Epidermal melanocyte (primary cell): Measurements from ENCODE around the gene CYP4B1.
"Not testable (repeated sequence)": the region's sequence is repeated elsewhere in the genome, so short reads cannot be mapped to it uniquely, and the experiment has no call there.

Experiments
- DNase-seq: peaks from one replicate; pipeline ENCODE4 v3.0.0; 2011; ENCODE audit warnings: low spot score; ENCODE audit not compliant: insufficient read length

Gene CYP4B1

DNA sequence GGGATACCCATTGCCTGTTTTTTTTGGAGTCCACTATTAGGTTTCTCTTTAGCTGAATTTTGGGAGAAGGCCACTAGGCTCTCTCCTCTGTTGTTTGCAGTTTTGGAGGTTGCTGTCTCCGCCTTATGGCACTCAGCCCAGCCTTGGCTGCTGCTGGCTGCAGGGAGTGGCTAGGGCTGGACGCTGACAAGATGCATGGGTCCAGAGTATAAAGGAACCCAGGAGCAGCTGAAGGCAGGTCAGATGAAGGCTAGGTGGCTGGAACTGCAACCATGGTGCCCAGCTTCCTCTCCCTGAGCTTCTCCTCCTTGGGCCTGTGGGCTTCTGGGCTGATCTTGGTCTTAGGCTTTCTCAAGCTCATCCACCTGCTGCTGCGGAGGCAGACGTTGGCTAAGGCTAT is at the start of gene CYP4B1:
CYP4B1 (plus strand) TSS at position 237 of the 400 bp plus-strand sequence; CDS start at position 273, 36 bp downstream.
- no peak for DNase-seq

DNA sequence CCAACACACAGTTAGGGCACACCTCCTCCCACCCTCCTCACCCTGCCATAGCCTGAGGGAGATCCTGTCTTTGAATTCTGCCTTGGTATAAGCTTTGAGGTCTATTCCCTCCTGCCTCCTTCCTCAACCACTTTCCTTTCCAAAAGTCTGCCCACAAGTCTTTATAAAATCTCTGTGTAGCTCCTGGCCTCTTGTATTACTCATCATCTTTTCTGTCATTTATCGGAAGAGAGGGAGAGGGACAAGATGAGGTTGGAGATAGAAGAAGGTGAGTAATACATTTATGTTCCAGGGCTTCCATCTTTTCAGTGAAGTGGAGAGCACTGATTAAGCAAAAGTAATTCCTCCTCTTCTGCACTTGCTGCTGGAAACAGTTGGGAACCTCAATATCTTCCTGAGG is 49.4 kb upstream of the CYP4B1 start:
- no peak for DNase-seq

DNA sequence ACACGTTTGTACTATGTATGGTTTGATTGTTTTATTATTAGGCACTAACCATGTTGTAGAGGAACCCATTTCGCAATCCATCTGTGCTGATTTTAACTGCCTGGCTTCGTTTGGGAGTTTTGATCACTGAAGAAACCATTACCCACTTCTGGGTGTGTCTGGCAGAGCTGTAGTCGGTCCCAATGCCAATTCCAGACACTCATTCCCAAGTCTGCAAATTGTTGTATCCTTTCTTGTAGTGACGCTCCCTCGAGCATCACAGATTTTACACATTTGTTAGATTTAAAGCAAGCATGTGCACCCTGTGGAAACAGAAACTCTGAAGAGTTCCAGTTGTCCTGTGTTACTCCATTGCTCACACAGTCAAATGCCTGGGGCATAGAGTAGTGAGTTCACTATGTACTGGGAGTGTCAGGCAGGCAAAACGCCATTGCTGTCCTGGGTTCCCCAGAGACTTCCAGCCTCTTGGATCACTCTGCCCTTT is 48.9 kb upstream of the CYP4B1 start:
- no peak for DNase-seq

DNA sequence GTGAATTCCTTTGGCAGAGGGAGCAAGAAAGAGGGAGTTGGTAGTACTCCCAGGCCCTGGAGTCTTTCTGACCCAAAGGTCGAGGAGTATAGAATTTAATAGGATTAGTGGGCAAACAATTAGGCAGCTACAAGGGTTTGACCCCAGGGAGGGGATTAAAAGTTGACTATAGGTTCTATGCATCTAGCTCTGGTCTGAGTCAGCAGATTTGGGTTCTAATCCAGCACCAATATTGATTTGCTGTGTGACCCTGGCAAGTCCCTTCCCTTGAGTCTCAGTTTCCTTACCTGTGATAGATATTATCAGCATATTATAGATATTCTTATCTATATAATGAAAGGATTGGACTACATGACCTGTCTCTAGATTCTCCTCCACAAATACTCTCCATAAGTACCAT is 44.9 kb upstream of the CYP4B1 start:
- DNase-seq, result no peak

DNA sequence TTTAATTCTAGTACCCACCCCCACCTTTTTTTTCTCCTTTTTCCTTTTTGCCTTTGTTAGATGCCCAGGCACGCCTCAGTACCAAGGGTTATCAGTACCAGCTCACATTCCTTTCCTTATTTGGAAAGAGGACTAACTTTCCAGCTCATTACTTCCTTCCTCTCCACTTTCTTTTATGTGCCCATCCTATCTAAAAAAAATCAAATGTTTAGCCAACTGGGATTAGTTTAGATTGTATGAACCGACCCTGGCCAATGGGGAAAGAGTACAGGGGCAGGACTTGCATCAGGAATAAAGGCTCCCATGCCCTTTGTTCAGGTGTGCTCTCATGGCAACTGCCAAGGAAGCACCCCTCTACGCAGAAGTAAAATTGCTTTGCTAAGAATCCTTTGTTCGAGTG is 44.1 kb upstream of the CYP4B1 start:
- DNase-seq, result not testable (repeated sequence)

DNA sequence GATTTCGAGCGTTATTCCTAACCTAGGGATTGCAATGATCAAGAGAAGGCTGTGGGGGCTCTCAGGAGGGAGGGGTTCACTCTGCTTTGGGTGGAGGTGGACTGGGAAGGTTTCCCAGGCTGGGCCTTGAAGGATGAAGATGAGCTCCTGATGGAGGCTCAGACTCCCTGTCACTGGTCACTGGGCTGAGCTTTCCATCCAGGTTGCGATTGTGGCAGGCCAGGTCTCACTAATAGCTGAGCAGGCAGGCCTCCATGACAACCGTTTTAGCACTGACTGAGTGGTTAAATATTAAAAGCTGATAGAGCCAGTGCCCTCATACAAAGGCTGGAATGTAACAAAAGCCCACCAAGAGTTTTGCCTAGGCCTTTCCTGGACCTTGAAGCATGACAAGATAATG is 43.7 kb upstream of the CYP4B1 start:
- no peak for DNase-seq

DNA sequence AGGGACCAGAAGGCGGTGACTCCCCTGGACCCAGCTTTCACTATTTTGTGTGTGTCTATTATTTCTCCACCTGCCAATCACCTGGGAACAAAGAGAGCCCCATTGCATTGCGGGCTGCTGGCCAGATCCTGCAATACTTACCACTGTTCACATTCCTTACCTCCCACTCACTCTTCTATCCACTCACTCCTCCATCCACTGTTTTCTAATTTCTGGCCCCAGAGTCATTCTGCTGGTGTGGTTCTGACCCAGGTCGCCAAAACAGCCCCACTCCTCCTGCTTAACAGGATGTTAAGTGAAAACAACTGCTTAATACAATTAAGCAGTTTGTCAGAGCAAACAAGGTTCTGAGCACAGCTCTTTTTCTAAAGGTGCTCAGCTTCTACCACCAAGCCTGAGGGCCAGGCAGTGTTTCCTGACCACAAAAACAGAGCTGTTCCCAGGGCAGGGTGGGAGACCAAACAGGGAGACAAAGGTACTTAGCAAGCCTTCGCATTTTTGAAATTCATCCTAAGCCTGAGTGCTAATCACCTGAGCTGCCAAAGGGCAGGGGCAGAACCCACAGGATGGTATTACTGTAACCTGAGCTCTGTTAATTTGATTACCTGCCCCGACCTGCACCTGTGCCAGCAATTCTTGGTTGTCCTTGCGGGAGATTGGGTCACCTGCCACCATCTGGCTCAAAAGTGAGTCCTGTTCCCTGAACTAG is 41.4 kb upstream of the CYP4B1 start:
- DNase-seq, result no peak

DNA sequence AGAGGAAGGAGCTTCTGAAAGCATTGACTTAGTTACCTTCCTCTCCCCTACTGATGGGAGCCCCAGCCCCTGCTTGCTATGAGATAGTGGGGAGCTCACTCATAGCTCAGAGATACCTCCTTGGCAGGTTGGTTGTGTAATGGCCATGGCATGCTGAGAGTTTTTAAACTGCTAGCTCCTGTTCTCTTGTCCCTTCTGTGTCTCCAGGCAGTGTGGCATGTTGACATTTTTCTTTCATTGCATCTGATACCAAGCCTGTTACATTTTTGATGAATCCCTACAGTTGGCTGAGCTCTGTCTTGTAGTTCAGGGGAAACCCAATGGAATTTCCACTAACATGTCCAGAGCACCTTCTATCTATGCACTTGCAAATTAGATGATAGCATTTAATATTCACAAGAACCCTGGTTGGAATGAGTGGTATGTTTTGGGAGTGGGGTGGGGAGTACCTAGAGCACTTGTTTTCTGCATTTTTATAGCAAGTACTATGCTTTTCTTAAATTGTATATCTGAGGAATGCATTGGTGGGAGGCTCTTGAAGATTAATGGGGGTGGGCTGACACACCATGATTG is 40.8 kb upstream of the CYP4B1 start:
- DNase-seq, result no peak

DNA sequence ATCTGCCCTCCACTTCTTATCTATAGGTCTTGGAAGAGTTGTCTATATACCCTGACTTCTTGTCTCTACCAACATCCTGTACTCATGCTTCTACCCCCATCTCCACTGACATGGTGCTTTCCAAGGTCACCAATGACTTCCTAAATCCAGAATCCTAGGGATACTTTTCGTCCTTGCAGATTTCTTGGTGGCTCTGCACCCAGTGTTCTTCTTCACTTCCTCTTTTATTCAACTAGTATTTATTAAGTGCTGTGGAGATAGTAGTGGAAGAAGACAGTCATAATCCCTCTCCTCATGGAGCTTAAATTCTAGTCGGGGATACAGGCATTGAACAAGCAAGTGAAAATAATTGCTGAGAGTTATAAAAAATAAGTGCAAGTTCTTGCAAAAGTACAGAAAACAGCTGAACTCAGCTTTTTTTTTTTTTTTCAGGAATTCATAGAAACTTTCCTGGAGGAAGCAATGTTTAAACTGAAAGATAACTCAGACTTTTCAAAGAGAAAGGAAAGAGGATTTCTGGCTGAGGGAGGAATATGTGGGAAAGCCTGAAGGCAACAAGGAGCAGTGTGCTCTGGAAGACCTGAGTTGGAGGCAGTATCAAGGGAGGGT is 38.2 kb upstream of the CYP4B1 start:
- no peak for DNase-seq

DNA sequence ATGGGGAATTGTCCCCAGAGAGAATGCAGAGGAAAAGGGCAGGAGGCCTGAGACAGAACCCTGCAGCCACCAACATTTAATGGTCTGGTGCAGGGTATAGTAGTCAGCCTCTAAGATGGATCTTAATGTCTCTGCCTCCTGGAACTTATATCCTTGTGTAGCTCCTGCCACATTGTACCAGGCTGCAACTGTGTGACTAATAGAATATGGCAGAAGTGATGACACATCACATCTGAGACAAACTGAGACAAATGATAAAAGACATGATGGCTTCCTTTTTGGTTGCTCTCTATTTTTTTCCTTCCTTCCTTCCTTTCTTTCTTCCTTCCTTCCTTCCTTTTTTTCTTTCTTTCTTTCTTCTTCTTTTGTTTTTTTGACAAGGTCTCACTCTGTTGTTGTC is 37.1 kb upstream of the CYP4B1 start:
- DNase-seq, result no peak

DNA sequence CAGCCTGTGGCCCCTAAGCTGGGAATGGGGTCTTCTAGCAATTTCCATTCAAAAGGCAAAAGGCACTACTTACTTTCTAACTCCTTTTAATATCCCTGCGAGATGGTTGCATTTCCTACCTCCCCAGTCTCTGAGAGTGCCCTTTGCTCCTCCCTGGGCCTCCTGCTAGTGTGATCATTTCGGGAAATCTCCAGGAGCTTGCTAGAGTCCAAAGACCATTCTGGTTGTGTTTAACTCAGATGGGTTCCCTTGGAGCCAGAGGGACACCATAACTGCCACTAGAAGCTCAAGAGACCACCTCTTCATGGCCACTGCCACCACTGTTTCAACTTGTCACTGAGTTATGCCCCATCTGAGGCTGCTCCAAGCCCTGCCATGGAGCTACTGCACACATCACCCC is 34.4 kb upstream of the CYP4B1 start:
- no peak for DNase-seq

DNA sequence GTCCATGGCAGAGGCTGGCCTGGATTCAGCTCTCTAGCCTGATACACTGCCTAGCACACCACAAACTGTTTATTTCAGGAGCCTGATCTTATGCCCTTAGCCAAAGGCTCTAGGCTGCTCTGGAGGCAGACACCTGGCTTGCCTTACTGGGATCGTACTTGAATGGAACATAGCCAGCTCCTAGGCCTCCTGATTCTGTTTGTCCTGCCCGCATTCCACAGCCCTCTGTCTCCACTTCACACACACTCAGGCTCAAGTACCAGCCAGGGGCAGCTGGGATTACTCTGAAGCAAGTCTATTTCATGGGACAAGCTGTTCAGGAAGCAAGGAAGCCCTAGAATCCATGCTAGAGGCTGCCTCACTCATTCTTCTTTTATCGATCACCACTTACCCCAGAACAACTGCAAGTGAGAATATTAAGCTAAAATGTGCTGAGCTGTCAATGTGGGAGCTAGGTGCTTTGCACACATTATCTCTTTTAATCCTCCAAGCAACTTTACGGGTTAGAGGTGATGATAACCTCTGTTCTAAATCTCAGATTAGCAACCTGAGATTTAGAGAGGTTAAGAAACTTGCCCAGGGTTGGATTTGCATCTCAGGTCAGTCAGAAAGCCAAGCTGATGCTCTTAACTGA is 31.1 kb upstream of the CYP4B1 start:
- no peak for DNase-seq

DNA sequence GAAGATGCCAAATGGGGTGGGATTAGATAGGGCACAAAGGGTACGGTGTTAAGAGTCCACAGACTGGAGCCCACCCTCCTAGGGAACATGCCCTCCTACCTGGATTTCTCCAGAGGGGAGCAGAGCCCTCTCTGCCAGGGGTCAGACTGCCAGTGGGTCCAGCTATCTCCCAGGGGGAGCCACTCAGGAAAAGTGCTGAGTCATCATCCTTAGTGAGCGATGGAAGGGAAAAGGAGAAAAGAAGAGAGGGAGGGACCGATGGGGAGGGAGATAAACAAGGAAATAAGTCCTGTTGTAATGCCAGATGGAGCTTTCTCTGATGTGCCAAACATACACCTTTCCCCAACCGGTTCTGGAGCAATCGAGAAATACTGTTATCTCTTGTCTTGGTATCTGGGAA is 30.4 kb upstream of the CYP4B1 start:
- DNase-seq, result no peak

DNA sequence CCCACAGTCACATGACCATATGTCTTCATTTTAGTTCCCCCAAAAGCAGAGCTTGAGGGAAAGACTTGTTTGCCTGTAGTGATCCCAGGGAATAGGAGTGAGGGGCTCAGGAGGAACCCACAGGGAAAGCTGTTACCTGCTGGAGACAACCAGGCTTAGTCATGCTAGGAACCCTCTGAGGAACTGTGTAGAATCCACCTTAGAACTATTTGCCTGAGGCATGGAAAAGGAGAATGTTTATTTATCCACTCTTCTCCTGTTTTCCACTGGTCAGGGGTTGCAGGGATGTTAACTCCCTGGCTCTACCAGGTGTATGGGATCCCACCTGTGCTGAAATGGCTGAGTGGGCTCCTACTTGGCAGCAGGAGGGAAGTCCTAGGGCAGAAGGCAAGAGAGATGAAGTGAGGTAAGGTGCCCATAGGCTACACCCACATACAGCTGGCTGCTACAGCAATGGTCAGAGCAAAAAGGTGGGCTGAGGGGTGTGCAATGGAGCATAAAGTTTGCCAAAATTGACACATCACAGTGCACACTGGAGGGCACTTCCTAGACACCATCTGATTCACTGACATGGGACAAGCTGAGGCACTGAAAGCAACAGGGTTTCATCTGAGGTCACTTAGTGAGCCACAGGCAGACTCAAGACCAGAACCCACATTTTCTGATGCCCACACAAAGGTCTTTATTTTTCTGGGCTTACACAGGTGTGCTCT is 29.7 kb upstream of the CYP4B1 start:
- DNase-seq, result no peak

DNA sequence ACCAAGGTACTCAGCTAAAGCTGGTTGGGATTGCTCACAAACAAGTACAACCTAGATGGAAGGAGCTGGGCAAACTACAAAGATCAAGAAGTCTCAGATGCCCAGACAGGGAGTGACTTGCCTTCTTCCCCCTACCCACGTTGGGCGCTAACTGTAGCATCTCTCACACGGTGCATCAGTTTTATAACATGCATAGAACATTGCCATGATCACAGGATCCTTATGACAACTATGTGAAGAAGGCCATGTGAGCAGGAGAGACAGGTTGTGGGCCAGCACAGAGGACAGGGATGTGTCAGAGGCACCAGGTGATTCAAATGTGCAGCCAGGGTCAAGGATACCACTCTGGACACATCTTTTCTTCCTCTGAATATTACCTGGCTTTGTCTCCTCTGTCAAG is 28.3 kb upstream of the CYP4B1 start:
- DNase-seq, result no peak

DNA sequence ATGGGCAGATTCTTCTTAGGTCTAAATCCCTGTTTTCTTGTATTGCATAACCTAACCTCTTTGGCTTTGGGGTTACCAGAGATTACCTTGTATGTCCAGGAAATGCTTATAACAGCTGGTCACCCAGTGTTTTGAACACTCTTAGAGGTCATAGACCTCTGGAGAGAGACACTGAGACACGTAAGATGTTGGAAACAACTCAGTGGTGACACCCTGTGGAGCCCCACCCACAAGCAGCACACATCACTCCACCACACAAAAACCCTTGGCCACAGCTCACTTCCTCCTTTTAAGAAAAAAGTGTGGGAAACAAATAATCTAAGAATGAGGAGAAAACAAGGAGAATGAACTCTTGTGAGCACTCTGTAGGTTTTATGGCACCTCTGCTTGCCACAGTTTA is 26.3 kb upstream of the CYP4B1 start:
- DNase-seq, result no peak

DNA sequence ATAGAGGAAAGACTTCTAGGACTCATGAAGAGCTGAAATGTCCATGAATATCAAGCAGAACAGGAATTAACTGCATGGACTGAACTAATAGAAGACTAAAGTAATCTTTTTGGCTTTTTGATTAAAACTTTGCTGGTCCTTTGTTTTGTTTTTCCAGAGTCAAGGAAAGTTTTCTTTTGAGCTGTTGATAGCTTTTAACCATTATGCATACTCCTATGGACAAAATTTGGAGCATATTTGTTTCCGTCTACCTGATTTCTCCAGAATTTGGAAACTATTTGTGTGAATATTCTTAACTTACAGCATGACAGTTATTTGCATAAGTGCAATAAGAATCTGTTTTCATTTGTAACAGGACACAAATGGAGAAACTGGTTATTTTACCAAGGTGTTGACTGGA is 24.5 kb upstream of the CYP4B1 start:
- no peak for DNase-seq

DNA sequence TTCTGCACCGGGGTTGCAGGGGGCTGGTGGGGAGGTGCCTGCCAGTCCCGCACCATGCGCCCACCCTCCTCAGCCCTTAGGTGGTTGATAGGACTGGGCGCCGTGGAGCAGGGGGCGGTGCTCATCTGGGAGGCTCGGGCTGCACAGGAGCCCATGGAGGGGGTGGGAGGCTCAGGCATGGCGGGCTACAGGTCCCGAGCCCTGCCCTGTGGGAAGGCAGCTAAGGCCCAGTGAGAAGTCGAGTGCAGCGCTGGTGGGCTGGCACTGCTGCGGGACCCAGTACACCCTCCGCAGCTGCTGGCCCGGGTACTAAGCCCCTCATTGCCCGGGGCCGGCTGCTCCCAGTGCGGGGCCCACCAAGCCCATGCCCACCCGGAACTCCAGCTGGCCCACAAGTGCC is 20.4 kb upstream of the CYP4B1 start:
- DNase-seq, result not testable (repeated sequence)

DNA sequence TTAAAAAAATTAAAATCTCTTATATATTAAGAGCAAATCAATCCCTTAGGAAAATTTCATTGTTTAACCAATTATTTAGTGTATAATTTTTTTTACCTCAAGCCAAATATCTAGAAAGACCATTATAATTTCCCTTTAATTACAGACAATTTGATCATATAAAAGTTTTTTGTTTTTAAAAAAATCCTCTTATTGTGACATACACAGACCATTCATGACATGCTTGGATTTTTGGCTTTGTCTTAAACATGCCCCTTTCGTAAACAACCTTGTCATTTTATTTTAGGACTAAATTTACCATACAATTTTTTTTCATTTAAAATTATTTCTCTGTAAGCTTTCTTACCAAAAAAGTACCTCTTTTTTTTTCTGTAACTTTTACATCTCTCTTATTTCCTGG is 14.2 kb upstream of the CYP4B1 start:
- DNase-seq, result no peak

DNA sequence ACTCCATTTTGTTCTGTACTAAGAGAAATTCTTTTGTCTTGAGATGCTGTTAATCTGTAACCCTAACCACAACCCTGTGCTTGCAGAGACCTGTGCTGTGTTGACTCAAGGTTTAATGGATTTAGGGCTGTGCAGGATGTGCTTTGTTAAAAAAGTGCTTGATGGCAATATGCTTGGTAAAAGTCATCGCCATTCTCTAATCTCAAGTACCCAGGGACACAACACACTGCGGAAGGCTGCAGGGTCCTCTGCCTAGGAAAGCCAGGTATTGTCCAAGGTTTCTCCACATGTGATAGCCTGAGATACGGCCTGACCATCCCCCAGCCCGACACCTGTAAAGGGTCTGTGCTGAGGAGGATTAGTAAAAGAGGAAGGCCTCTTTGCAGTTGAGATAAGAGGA is 10.2 kb upstream of the CYP4B1 start:
- not testable (repeated sequence) for DNase-seq

DNA sequence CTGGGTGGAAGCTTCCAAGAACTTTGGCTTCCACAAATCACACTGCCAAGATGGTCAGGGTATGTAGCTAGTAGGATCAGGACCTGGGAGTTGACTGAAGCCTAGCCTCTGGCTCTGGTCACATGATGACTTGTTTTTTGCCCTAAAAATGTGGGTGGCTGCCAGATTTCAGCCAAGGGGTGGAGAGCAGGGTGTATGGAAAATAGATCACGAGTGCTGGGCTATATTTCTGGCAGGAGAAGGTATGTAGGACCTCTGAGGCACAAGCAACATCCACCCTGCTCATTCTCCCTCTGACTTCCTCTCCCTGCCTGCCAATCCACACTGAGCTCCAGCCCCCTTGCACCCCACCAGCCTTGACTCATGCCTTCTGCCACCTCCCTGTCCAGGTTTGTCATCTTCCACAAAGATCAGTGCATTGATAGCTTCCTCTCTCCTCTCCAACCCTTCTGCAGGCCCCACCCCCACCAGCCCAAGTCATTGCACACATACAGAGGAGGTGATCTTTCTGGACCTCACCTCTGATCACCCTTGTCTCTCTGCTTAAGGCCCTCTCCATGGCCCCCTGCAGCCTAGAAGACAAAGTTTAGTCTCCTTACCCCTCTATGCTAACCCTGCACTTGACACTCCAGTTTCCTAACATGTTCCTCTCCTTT is 8.3 kb upstream of the CYP4B1 start:
- no peak for DNase-seq
